Spleen (tissue), 11 donors: Measurements from ENCODE around the gene LRRC49. TPM values are rescaled to one million over a fixed set of nuclear protein-coding genes. Genes with fewer than 3 reads are reported as not detected.
A peak's percentile ranks its signal among the peaks of the same experiment; 100 is the strongest.

Experiments used
- DNase-seq: peaks from one replicate; pipeline ENCODE4 v3.0.0-alpha.2; 2020
- H3K27ac ChIP-seq, 8 donors: fragments of 200-600 bp; sonication (generic) in 7 of 8; 1 replicate in 4 of 8; 2 replicates in 4 of 8; pipeline versions ENCODE4 v1.5.0 to v1.8.0; 2016 to 2021; ENCODE audit warnings: inconsistent platforms in 4 of 8, mild to moderate bottlenecking in 4 of 8, moderate library complexity in 1 of 8
- H3K27me3 ChIP-seq, 7 donors: fragments of 200-600 bp; sonication (generic) in 6 of 7; replicated peaks in 1 of 7; 1 replicate in 4 of 7; 2 replicates in 3 of 7; pipeline versions ENCODE4 v1.5.0 to v1.8.0; 2016 to 2021; ENCODE audit warnings: inconsistent platforms in 3 of 7, mild to moderate bottlenecking in 1 of 7
- H3K36me3 ChIP-seq, 6 donors: fragments of 200-600 bp; sonication (generic) in 5 of 6; 1 replicate in 4 of 6; 2 replicates in 2 of 6; pipeline versions ENCODE4 v1.5.0 to v1.8.0; 2016 to 2021; ENCODE audit warnings: inconsistent platforms in 2 of 6
- H3K4me1 ChIP-seq, 6 donors: fragments of 200-600 bp; sonication (generic) in 5 of 6; 1 replicate in 3 of 6; 2 replicates in 3 of 6; pipeline versions ENCODE4 v1.5.0 to v1.8.0; 2016 to 2021; ENCODE audit warnings: inconsistent platforms in 3 of 6
- H3K4me3 ChIP-seq, 8 donors: fragments of 200-600 bp; sonication (generic) in 7 of 8; 1 replicate in 4 of 8; 2 replicates in 4 of 8; pipeline versions ENCODE4 v1.5.0 to v1.8.0; 2016 to 2021; ENCODE audit warnings: inconsistent platforms in 4 of 8, mild to moderate bottlenecking in 4 of 8, moderate library complexity in 2 of 8
- H3K9me3 ChIP-seq, 8 donors: fragments of 200-600 bp; sonication (generic) in 7 of 8; 1 replicate in 4 of 8; 2 replicates in 4 of 8; pipeline versions ENCODE4 v1.5.0 to v1.8.0; 2016 to 2021; ENCODE audit warnings: inconsistent platforms in 4 of 8
- POLR2A ChIP-seq, 3 donors: fragments of 450-650 bp; IDR thresholded peaks; one replicate each; pipeline ENCODE4 v1.5.1; 2017; ENCODE audit warnings: antibody characterized with exemption in 3 of 3, mild to moderate bottlenecking in 1 of 3
- POLR2AphosphoS5 ChIP-seq, 3 donors: sonication (generic); formaldehyde crosslinking; IDR thresholded peaks; one replicate each; pipeline ENCODE4 v1.5.1; 2017; ENCODE audit warnings: antibody characterized with exemption in 3 of 3
- WGBS, 5 donors: extraction: QIAGEN DNeasy Blood & Tissue Kit in 3 of 5; methylation state at CpG; one replicate each; pipeline versions ENCODE4 v1.1.5 to v1.1.7; 2013 to 2018; 5-methylcytosine and 5-hydroxymethylcytosine counted together
- intact Hi-C: fragments of 100-400 bp; cut with DNase I; formaldehyde crosslinking; loops from one replicate; pipeline ENCODE4 v1.15.0; 2023; ENCODE audit warnings: low total_unique reads
- polyA plus RNA-seq, 3 donors: library from polyadenylated mRNA; stranded (reverse); fragments of 200-250 nt; gene quantifications; one replicate each; pipeline ENCODE4 v1.2.1, GENCODE V29; 2013
- total RNA-seq, 7 donors: library from RNA; depleted of rRNA in 3 of 7; stranded (reverse); fragments of >200 nt in 3 of 7; fragmentation: NEBNext Ultra II Directional in 4 of 7; extraction: Animal tissue kit (Norgen Biotek cat#: 25700) in 4 of 7; gene quantifications; one replicate each; pipeline versions ENCODE4 v1.1.0 to v1.2.1, GENCODE V29; 2016 to 2021
- TF ChIP-seq, protein P1 (sequence below), 11 experiments: fragments of 200-600 bp in 7 of 11; fragments of 450-650 bp in 4 of 11; sonication (generic) in 4 of 11; IDR thresholded peaks in 8 of 11; conservative IDR thresholded peaks in 3 of 11; 1 replicate in 7 of 11; 2 replicates in 4 of 11; pipeline versions ENCODE4 v1.4.0 to v1.8.0; 2016 to 2021; ENCODE audit warnings: antibody characterized with exemption in 11 of 11, inconsistent platforms in 4 of 11, mild to moderate bottlenecking in 1 of 11
- donor health status: healthy with polysubstance abuse.
- donor health status: DM: no; HTN: no; CAD: no; lungs with moderate emphysema.
- donor health status: DM: no; HTN: no; CAD: no.
- donor health status: Bipolar disorder and iron deficiency.
- donor health status: healthy.
- donor health status: DM: no; HTN: no; CAD: no.
- donor health status: DM: yes; HTN: yes; CAD: no.

Gene LRRC49
- total and polyA plus RNA-seq, 10 donors = 0.62 to 4.1 (median 2.4) TPM

- Histone ChIP-seq H3K9me3 (no peaks in the 10 kb centered on the region), H3K27me3 (peaks cover 3 to 69% (median 22%) of the 10 kb centered on the region in 7 donors), H3K4me3 (peak overlapping the region in 2 of 8 donors; percentile 63 to 76), H3K36me3 (no peaks in the 10 kb centered on the region), H3K4me1 (peaks cover 0 to 17% (median 9%) of the 10 kb centered on the region in 6 donors), H3K27ac (no peak overlapping the region)
- no peak for TF ChIP-seq POLR2AphosphoS5 (IDR thresholded peaks at IDR 0.05)
- TF ChIP-seq, protein P1, sequence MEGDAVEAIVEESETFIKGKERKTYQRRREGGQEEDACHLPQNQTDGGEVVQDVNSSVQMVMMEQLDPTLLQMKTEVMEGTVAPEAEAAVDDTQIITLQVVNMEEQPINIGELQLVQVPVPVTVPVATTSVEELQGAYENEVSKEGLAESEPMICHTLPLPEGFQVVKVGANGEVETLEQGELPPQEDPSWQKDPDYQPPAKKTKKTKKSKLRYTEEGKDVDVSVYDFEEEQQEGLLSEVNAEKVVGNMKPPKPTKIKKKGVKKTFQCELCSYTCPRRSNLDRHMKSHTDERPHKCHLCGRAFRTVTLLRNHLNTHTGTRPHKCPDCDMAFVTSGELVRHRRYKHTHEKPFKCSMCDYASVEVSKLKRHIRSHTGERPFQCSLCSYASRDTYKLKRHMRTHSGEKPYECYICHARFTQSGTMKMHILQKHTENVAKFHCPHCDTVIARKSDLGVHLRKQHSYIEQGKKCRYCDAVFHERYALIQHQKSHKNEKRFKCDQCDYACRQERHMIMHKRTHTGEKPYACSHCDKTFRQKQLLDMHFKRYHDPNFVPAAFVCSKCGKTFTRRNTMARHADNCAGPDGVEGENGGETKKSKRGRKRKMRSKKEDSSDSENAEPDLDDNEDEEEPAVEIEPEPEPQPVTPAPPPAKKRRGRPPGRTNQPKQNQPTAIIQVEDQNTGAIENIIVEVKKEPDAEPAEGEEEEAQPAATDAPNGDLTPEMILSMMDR (IDR thresholded peaks at IDR 0.05 in 8 of 11, conservative IDR thresholded peaks at IDR 0.05 in 3 of 11) = no peak
- TF ChIP-seq POLR2A (IDR thresholded peaks at IDR 0.05) = no peak
- no peak for DNase-seq
- WGBS, 5 donors = 71 to 78% (median 75%) methylated on average over 11 of the region's 11 CpGs
- intact Hi-C loops = no loop called here
Observed at GRCh38 chr15:70852501-70853317, 39.9 kb upstream of the LRRC49 start.

DNA sequence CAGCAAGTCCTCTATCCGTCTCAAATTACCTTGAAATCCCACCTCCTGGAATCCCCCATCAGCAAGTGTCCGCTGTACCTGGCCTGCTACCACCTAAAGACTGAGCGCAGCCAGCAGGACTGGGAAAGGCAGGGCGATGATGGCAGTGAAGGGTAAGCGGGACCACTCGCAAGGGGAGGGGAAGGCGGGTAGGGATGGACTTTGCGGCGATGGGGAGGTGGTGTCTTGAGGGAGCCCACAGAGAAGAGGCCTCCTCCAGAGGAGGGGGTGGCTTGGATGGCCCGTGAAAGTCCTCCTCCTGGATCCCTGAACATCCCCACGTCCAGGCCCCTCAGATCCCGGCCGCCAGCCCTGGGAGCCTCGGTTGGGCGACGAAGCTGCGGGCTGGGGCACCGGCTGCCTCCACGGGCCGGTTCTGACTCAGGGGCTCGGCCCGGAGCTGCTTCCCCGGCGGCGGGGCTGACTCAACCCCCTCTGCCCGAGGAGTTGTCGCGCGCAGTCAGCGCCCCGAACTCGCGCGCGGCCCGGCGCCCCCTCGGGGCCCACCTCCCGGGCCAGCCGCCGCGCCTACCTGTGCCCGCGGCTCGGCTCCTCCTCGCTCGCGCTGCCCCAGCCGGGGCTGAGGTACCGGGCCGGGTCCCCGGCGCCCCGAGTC lies 39.2 kb upstream of the LRRC49 start:
- DNase-seq = no peak
- H3K4me1 ChIP-seq = peaks cover 0 to 17% (median 9%) of the 10 kb centered on the region in 6 donors
- TF ChIP-seq POLR2A (IDR thresholded peaks at IDR 0.05) (no peak), POLR2AphosphoS5 (IDR thresholded peaks at IDR 0.05) (no peak)
- TF ChIP-seq, protein P1 (IDR thresholded peaks at IDR 0.05 in 8 of 11, conservative IDR thresholded peaks at IDR 0.05 in 3 of 11) = no peak
- WGBS, 5 donors = 10 to 32% (median 12%) methylated on average over 17 to 54 of the region's 54 CpGs
- H3K27me3 ChIP-seq = peaks cover 3 to 68% (median 17%) of the 10 kb centered on the region in 7 donors
- H3K9me3 ChIP-seq = no peaks in the 10 kb centered on the region
- no peaks in the 10 kb centered on the region for H3K36me3 ChIP-seq
- peak overlapping the region in 5 of 8 donors; percentile 16 to 62 (median 55) for H3K27ac ChIP-seq
- peak overlapping the region; percentile 33 to 76 (median 46) for H3K4me3 ChIP-seq
- intact Hi-C loops = no loop called here

DNA sequence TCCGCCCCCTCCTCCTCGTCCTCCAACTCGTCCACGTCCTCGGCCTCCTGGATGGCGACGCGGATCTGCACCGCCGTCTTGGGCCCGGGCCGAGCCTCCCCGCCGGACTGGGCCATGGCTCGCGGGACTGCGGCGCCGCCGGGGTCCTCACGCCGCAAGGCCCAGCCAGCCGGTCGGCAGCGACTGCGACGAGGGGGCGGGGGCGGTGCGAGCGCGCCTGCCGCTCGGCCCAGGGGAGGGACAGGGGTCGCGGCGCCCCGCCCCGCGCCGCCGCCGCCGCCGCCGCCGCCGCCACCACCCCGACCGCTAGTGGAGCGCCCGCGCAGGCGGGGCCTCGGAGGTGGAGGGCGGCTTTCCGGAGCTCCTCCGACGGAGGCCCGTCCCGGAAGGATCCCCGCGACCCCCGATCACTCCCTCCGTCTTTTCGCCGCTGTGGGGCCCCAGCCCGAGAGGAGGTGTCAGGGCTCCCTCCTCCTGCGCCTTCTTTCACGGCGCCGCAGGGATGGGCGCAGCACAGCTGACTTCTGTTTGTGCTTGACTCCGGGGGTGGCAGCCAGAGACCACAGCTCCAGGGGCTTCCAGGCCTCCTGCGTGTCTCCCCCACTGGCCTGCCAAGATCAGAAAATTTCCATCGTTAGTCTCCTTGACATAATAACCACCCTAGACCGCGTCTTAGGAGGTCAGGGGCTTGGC lies 38.5 kb upstream of the LRRC49 start, which contains the start of gene LARP6:
LARP6 (minus strand) TSS at position 185 of the 693 bp plus-strand sequence; CDS start at position 116, 69 bp downstream.
- Histone ChIP-seq H3K4me3 (peak within 1 kb of the TSS; percentile 33 to 76 (median 46)), H3K27me3 (peaks cover 3 to 66% (median 14%) of the 10 kb centered on the region in 7 donors), H3K4me1 (peaks cover 0 to 17% (median 9%) of the 10 kb centered on the region in 6 donors), H3K36me3 (no peaks in the 10 kb centered on the region), H3K27ac (peak within 1 kb of the TSS in 5 of 8 donors; percentile 28 to 62 (median 55)), H3K9me3 (no peaks in the 10 kb centered on the region)
- TF ChIP-seq POLR2AphosphoS5 (IDR thresholded peaks at IDR 0.05) = peak in 2 of 3 donors; percentile 35 to 58
- TF ChIP-seq, protein P1 (IDR thresholded peaks at IDR 0.05 in 8 of 11, conservative IDR thresholded peaks at IDR 0.05 in 3 of 11) = no peak
- intact Hi-C loops = no loop called here
- 1 to 3% (median 2%) methylated on average over 15 to 78 of the region's 78 CpGs for WGBS, 5 donors
- DNase-seq = no peak
